GM04504 (cell line): ENCODE data around the gene PRSS27.
"Not testable (repeated sequence)": the region's sequence is repeated elsewhere in the genome, so short reads cannot be mapped to it uniquely, and the experiment has no call there.

Source experiments
- DNase-seq: peaks from one replicate; pipeline ENCODE4 v3.0.0-alpha.2; 2012; ENCODE audit warnings: low read depth

The PRSS27 gene

GRCh38 chr16:2671741-2672140 lies 48.3 kb downstream of the PRSS27 start:
- no peak for DNase-seq

- not testable (repeated sequence) for DNase-seq
Measured at GRCh38 chr16:2671193-2671592, 48.8 kb downstream of the PRSS27 start.

- not testable (repeated sequence) for DNase-seq
Measured at GRCh38 chr16:2670017-2670416, 50.0 kb downstream of the PRSS27 start.

- not testable (repeated sequence) for DNase-seq
Measured at GRCh38 chr16:2669587-2669986, 50.4 kb downstream of the PRSS27 start.

- DNase-seq, result not testable (repeated sequence)
Measured at GRCh38 chr16:2666671-2667070, 53.4 kb downstream of the PRSS27 start.

GRCh38 chr16:2664574-2664982 lies 55.4 kb downstream of the PRSS27 start:
- no peak for DNase-seq

- DNase-seq, result no peak
Measured at GRCh38 chr16:2663553-2664546, 56.2 kb downstream of the PRSS27 start.
